Measurements from ENCODE around the gene MEPCE.

Gene MEPCE

DNA sequence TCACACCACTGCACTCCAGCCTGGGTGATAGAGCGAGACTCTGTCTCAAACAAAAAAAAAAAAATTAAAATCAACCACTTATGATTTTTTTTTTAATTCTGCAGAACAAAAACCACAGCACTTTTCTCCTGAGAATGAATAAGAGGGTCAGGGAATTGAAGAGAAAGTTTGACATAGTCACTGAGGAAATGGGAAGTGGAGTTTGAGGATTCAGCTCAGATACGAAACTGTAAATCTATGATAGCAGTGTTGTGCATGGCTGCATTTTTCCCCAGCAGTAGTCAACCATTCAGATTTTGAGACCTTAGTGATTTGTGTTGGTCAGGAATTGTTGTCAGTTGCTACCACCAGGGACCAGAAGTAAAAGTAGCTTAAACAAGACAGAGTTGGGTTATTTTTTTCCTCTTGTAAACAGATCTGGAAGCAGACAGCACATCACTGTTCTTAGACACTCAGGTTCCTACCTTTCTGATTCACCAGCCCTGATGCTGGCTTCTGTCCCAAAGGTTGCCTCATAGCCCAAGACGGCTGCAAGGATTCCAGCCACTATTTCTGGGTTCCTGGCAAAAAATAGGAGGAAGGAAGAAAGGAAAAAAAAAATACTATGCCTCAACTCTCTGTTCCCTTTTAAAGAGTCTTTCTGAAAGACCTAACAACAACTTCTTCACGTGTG lies 36.3 kb upstream of the MEPCE start:
- Histone ChIP-seq H3K9ac (ENCODE audit: low read depth, low read length) (no peak overlapping the region), H3K36me3 (ENCODE audit: insufficient read depth, low read depth, low read length) (no peaks in the 10 kb centered on the region), H3K27ac (ENCODE audit: low read length) (no peak overlapping the region), H3K4me3 (ENCODE audit: low read length) (no peak overlapping the region), H3K4me1 (ENCODE audit: insufficient read depth, low read length) (no peaks in the 10 kb centered on the region), H3K9me3 (ENCODE audit: insufficient read depth, low read depth, low read length) (no peaks in the 10 kb centered on the region), H3K27me3 (ENCODE audit: insufficient read depth, low read length) (no peaks in the 10 kb centered on the region)

DNA sequence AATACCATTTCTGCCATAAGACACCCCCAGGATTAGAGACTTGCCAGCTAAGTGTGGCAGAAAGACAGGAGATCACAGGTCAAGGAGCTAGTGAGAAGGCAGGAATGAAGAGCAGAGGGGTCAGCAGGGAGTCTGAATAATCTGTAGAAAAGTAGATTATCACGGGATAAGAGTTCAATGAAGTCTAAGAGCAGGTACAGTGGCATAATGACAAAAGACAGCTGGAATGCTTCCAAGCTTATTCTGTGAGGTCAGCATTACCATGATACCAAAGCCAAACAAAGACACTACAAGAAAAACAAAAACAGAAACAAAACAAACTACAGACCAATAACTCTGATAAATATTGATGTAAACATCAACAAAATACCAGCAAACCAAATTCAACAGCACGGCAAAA lies 35.6 kb upstream of the MEPCE start:
- Histone ChIP-seq H3K27me3 (ENCODE audit: insufficient read depth, low read length) (no peaks in the 10 kb centered on the region), H3K4me1 (ENCODE audit: insufficient read depth, low read length) (no peaks in the 10 kb centered on the region)

DNA sequence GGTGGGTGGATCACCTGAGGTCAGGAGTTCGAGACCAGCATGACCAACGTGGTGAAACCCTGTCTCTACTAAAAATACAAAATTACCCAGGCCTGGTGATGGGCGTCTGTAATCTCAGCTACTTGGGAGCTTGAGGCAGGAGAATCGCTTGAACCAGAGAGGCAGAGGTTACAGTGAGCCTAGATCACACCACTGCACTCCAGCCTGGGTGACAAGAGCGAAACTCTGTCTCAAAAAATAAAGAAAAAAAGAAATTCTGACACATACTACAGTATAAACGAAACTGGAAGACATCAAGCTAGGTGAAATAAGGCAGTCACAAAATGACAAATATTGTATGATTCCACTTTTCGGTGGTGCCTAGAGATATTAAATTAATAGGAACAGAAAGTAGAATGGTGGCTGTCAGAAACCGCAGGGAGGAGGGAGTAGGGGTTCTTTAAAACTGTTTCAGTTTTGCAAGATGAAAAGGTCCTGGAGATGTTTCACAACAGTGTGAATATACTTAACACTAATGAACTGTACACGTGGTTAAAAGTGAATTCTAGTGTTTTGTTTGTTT lies 33.1 kb upstream of the MEPCE start:
- no peak overlapping the region for H3K4me3 ChIP-seq (ENCODE audit: low read length)

More for the DNA sequence above, 35.6 kb upstream of the MEPCE start:
- H3K36me3 ChIP-seq (ENCODE audit: insufficient read depth, low read depth, low read length) = no peaks in the 10 kb centered on the region
- H3K27ac ChIP-seq (ENCODE audit: low read length) = no peak overlapping the region
- no peak overlapping the region for H3K4me3 ChIP-seq (ENCODE audit: low read length)
- H3K9ac ChIP-seq (ENCODE audit: low read depth, low read length) = no peak overlapping the region
- H3K9me3 ChIP-seq (ENCODE audit: insufficient read depth, low read depth, low read length) = no peaks in the 10 kb centered on the region

DNA sequence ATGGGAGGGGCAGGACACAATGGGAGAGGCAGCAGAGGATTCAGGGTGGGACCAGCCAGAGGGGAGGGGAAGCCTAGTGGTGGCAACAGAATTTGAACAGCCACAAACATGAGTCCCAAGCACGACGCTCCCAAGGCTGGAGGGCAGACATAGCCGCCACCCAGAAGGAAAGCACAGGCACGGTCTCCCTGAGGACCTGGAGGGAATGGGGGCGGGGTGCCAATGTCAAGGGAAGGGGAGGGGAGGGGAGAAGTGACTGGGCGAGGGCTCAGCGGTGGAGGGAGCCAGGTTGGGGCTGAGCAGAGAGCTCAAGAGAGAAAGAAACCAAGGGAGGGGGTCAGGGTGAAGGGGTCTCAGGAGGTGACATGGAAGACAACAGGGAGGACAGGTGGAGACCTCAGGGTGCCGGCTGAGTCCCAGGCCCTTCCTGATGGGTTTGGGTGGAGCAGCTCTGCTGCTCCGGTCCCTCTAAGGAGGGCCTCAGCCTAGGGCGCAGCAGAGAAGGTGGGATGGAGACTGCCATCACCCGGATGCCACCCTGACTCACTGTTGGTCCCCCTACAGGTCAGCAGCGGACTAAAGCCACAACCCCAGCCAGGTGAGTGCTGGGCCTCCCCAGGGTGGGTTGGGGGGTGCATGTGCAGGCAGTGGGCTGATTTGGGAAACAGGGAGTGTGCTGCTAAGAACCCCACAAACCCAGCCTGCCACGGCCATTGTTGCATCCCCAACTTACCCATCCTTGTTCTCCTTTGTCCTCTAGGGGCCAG lies 32.1 kb upstream of the MEPCE start:
- Histone ChIP-seq H3K27me3 (ENCODE audit: insufficient read depth, low read length) (peaks cover 12% of the 10 kb centered on the region), H3K9me3 (ENCODE audit: insufficient read depth, low read depth, low read length) (no peaks in the 10 kb centered on the region), H3K4me3 (ENCODE audit: low read length) (no peak overlapping the region), H3K36me3 (ENCODE audit: insufficient read depth, low read depth, low read length) (no peaks in the 10 kb centered on the region), H3K4me1 (ENCODE audit: insufficient read depth, low read length) (no peaks in the 10 kb centered on the region), H3K27ac (ENCODE audit: low read length) (no peak overlapping the region), H3K9ac (ENCODE audit: low read depth, low read length) (no peak overlapping the region)

More for the DNA sequence above, 33.1 kb upstream of the MEPCE start:
- H3K4me1 ChIP-seq (ENCODE audit: insufficient read depth, low read length) = no peaks in the 10 kb centered on the region
- no peaks in the 10 kb centered on the region for H3K9me3 ChIP-seq (ENCODE audit: insufficient read depth, low read depth, low read length)
- H3K27me3 ChIP-seq (ENCODE audit: insufficient read depth, low read length) = peaks cover 12% of the 10 kb centered on the region
- H3K27ac ChIP-seq (ENCODE audit: low read length) = no peak overlapping the region
- H3K36me3 ChIP-seq (ENCODE audit: insufficient read depth, low read depth, low read length) = no peaks in the 10 kb centered on the region
- H3K9ac ChIP-seq (ENCODE audit: low read depth, low read length) = no peak overlapping the region

DNA sequence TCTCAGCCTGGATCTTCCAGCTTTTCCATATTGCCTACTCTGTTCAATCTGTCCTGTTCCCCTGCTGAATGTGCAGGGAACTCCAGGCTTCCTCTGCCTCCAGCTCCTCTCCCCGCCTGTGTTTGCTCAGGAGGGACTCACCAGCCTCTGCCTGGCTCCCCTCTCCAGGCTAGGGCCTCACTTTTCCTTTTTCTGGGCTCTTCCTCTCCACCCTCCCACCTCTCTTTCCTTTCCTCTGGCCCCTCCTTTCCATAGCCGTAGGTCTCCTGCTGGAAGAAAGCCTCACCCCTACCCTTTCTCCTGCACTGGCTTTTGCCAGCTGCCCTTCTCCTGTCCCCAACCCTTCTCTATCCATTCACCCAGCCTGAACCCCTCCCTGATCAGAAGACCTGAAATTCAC lies 31.4 kb upstream of the MEPCE start:
- no peak overlapping the region for H3K4me3 ChIP-seq (ENCODE audit: low read length)
- peaks cover 12% of the 10 kb centered on the region for H3K27me3 ChIP-seq (ENCODE audit: insufficient read depth, low read length)
- H3K4me1 ChIP-seq (ENCODE audit: insufficient read depth, low read length) = no peaks in the 10 kb centered on the region
- no peak overlapping the region for H3K9ac ChIP-seq (ENCODE audit: low read depth, low read length)
- H3K27ac ChIP-seq (ENCODE audit: low read length) = no peak overlapping the region
- H3K9me3 ChIP-seq (ENCODE audit: insufficient read depth, low read depth, low read length) = no peaks in the 10 kb centered on the region
- H3K36me3 ChIP-seq (ENCODE audit: insufficient read depth, low read depth, low read length) = no peaks in the 10 kb centered on the region

DNA sequence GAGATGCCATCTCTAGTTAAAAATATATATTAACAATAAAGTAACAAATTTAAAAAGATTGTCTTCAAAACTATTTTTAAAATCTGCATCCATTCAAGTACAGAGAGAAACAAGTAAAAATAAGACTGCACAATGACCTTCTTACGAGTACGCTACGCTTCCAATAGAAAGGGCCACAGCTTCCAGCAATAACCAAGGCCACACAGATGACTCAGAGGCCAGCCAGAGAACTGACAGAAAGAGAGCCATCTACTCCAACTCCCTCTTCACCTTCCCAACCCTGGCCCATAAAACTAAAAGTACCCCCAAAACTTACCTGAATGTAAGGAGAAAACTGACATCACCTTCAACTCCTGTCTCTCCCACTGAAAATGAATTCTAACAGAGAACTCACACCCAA lies 29.6 kb upstream of the MEPCE start:
- Histone ChIP-seq H3K27me3 (ENCODE audit: insufficient read depth, low read length) (peaks cover 18% of the 10 kb centered on the region), H3K4me3 (ENCODE audit: low read length) (no peak overlapping the region), H3K36me3 (ENCODE audit: insufficient read depth, low read depth, low read length) (no peaks in the 10 kb centered on the region), H3K27ac (ENCODE audit: low read length) (no peak overlapping the region), H3K9me3 (ENCODE audit: insufficient read depth, low read depth, low read length) (no peaks in the 10 kb centered on the region), H3K4me1 (ENCODE audit: insufficient read depth, low read length) (no peaks in the 10 kb centered on the region), H3K9ac (ENCODE audit: low read depth, low read length) (no peak overlapping the region)

DNA sequence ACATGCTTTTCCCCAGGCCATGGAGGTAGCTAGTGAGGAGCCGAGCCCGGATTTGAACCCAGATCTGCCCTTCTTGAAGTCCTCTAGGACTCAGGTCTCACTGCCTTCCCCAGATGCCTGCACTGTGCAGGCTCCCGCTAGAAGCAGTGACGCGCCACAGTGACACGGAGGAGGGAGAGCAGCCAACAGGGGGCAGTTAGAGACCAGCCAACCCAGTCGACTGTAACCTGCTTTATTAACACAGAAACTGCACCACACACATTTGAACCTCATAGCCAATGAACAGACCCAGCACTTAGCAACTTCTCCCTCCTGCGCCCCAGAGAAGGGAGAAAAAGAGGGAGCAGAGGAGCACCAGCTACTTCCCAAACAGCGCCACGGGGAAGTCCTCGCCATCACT lies 29.0 kb upstream of the MEPCE start:
- Histone ChIP-seq H3K36me3 (ENCODE audit: insufficient read depth, low read depth, low read length) (no peaks in the 10 kb centered on the region), H3K4me1 (ENCODE audit: insufficient read depth, low read length) (no peaks in the 10 kb centered on the region), H3K9me3 (ENCODE audit: insufficient read depth, low read depth, low read length) (no peaks in the 10 kb centered on the region), H3K27me3 (ENCODE audit: insufficient read depth, low read length) (peaks cover 18% of the 10 kb centered on the region), H3K9ac (ENCODE audit: low read depth, low read length) (no peak overlapping the region), H3K27ac (ENCODE audit: low read length) (no peak overlapping the region), H3K4me3 (ENCODE audit: low read length) (no peak overlapping the region)

DNA sequence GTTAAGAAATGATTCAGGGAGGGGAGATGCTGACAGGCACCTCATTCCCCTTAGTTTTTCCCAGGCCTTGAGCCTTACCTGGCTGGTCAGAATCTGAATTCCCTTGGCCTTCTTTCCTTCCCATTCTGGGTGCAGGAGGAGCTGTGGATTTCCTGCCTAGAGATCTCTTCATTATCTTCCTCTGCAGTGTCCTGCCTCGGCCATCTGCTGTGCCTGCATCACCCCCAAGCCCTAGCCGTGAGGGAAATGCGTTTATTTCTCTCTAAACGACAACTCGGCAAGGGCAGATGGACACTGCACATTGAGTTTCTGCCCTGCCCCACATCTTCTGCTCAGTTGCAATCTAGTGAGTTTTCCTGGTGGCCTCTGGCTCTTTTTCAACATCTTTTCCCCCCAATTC lies 27.8 kb upstream of the MEPCE start:
- no peaks in the 10 kb centered on the region for H3K9me3 ChIP-seq (ENCODE audit: insufficient read depth, low read depth, low read length)
- no peaks in the 10 kb centered on the region for H3K36me3 ChIP-seq (ENCODE audit: insufficient read depth, low read depth, low read length)
- H3K27me3 ChIP-seq (ENCODE audit: insufficient read depth, low read length) = peaks cover 18% of the 10 kb centered on the region
- H3K9ac ChIP-seq (ENCODE audit: low read depth, low read length) = no peak overlapping the region
- H3K4me1 ChIP-seq (ENCODE audit: insufficient read depth, low read length) = no peaks in the 10 kb centered on the region
- H3K4me3 ChIP-seq (ENCODE audit: low read length) = no peak overlapping the region
- no peak overlapping the region for H3K27ac ChIP-seq (ENCODE audit: low read length)

DNA sequence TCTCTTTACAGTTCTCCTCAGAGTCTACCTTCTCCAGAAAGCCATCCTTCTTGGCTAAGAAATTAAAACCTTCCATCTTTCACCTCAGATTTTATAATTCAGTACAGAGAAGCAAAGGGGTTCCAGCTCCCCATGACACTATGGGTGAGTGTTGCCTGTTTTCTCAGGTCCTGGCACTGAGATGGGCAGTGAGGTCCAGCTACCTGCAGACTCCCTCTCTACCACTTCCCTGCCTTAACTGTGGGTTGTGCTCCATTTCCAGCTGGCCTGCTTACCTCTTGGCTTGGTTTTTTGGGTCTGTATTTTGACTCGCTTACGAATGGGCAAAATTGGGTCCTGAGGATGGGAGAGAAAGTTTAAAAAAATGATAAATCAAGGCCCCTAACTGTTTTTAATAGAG lies 27.4 kb upstream of the MEPCE start:
- Histone ChIP-seq H3K4me1 (ENCODE audit: insufficient read depth, low read length) (no peaks in the 10 kb centered on the region), H3K27me3 (ENCODE audit: insufficient read depth, low read length) (peaks cover 18% of the 10 kb centered on the region), H3K36me3 (ENCODE audit: insufficient read depth, low read depth, low read length) (no peaks in the 10 kb centered on the region), H3K9ac (ENCODE audit: low read depth, low read length) (no peak overlapping the region), H3K9me3 (ENCODE audit: insufficient read depth, low read depth, low read length) (no peaks in the 10 kb centered on the region), H3K4me3 (ENCODE audit: low read length) (no peak overlapping the region), H3K27ac (ENCODE audit: low read length) (no peak overlapping the region)

DNA sequence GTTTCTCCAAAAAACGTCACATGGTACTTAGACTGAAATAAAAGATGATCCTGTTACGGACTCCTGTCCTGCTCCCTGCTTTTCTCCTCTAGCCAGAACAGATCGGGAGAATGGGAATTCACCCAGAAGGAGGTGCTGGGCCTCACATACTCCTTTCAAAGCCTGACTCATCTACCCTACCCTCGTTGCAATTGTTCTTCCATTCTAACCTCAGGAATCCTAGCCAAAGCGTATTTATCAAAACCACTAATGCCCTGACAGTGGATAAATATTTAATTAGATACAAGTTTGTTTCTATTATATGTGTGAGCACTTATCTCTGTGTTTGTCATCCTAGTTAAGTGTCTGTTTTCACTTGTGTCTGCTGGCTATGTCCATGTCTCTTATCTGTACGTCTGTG lies 22.9 kb upstream of the MEPCE start:
- Histone ChIP-seq H3K4me3 (ENCODE audit: low read length) (no peak overlapping the region), H3K9me3 (ENCODE audit: insufficient read depth, low read depth, low read length) (no peaks in the 10 kb centered on the region), H3K27ac (ENCODE audit: low read length) (no peak overlapping the region), H3K4me1 (ENCODE audit: insufficient read depth, low read length) (no peaks in the 10 kb centered on the region), H3K27me3 (ENCODE audit: insufficient read depth, low read length) (peaks cover 30% of the 10 kb centered on the region), H3K9ac (ENCODE audit: low read depth, low read length) (no peak overlapping the region), H3K36me3 (ENCODE audit: insufficient read depth, low read depth, low read length) (no peaks in the 10 kb centered on the region)

DNA sequence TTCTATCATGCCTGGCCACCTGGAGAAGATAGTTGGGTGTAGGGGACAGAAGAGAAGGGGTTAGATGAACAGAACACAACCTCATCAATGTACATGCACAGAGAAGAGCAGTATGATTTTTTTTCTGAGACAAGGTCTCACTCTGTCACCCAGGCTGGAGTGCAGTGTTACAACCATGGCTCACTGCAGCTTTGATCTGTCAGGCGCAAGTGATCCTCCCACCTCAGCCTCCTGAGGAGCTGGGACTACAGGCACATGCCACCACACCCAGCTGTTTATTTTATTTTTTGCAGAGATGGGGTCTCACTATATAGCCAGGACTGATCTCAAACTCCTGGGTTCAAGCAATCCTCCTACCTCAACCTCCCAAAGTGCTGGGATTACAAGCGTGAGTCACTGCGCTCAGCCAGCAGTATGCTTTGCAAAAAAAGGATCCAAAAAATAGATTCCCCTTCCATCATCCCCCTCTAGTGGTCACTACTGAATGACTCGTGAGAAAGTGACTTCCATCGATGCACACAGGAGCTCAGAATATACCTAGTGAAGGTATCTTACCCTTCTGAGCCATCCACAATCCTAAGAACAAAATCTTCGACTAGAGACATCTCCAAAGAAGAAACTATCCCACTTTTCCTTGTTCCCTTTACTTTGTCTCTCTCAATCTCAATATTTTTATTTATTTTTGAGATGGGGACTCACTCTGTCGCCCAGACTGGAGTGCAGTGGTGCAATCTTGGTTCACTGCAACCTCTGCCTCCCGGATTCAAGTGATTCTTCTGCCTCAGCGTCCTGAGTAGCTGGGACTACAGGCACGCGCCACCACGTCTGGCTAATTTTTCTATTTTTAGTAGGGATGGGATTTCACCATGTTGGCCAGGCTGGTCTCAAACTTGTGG lies 22.1 kb upstream of the MEPCE start:
- no peak overlapping the region for H3K27ac ChIP-seq (ENCODE audit: low read length)
- H3K4me3 ChIP-seq (ENCODE audit: low read length) = no peak overlapping the region
- H3K9me3 ChIP-seq (ENCODE audit: insufficient read depth, low read depth, low read length) = no peaks in the 10 kb centered on the region
- H3K4me1 ChIP-seq (ENCODE audit: insufficient read depth, low read length) = no peaks in the 10 kb centered on the region
- H3K27me3 ChIP-seq (ENCODE audit: insufficient read depth, low read length) = peaks cover 30% of the 10 kb centered on the region
- H3K36me3 ChIP-seq (ENCODE audit: insufficient read depth, low read depth, low read length) = no peaks in the 10 kb centered on the region
- H3K9ac ChIP-seq (ENCODE audit: low read depth, low read length) = no peak overlapping the region

Data from iPS-20b (cell line).